Hematopoietic multipotent progenitor cell treated with erythropoietin and hydrocortisone succinate and interleukin-3 and kit ligand, for 4 days (in vitro differentiated cells): ENCODE results near the gene GABARAP.

Source experiments
- DNase-seq: peaks from one replicate; pipeline ENCODE4 v3.0.0-alpha.2; 2015

Gene GABARAP

GRCh38 chr17:7239091-7240027 lies 2.9 kb downstream of the GABARAP start, which contains the start of gene PHF23:
Gene PHF23 (minus strand): TSS chr17:7239457. CDS start chr17:7239279, 178 bp downstream.
- peak; percentile 100 for DNase-seq

DNA sequence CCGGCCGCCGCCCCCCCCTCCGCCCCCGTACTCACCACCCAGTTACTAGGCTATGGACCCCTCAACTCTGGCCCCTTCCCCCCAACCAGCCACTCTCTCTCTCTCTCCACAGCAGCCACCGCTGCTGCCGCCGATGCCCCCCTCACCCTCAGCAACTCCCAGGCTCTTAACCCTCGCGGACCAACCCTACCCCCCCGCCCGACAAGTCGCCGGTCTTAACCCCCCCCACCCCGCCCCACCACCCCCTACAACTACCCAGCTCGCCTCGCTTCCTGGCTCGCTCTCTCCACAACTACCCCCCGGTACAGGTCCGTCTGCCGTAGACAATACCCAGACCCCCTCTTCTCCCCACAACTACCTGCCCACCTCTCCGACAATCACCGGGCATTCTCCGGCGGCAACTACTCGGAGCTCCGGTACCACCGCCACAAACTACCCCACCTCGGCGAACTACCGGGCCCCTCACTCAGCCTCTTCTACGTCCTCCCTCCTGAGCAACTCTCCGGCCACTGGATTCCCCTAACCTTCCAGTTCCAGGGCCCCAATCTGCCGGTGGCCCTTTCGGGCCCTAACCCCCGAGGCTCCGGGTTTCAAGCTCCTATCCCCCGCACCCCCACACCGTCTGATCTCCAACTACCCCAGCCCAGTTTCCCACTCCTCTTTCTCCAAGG lies 3.7 kb downstream of the GABARAP start:
- DNase-seq: peak; percentile 77

- DNase-seq: peak; percentile 93
Measured at GRCh38 chr17:7237761-7238419, 4.4 kb downstream of the GABARAP start.

DNA sequence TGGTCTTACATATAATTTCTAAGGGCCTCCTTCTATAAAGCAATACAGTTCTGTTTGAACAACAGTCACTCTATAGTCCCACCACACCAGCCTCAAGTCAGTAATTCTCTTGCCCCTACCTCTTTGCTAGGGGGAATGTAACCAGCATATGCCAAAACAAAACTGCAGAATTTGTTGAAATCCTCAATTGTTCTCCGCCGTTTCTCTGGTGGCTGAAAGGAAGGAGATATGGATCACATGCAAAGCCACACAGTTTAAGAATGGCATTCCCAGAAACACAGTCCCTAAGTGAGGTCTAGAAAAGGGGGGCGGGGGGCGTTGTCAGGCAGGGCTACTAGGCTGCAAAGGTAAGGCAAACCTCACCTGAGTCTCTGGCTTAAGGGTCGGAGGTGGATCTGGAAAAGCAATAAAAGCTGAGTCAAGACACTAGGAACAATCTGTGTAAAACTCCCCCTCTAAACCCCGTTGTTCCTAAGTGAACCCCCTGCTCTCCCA lies 4.9 kb downstream of the GABARAP start:
- DNase-seq: no peak

- no peak for DNase-seq
Measured at GRCh38 chr17:7236808-7237207, 5.4 kb downstream of the GABARAP start.

GRCh38 chr17:7235693-7236665 lies 6.3 kb downstream of the GABARAP start:
- no peak for DNase-seq

GRCh38 chr17:7234083-7234951 lies 7.9 kb downstream of the GABARAP start, which contains the start of gene DVL2:
Gene DVL2 (minus strand): TSS chr17:7234517. CDS start chr17:7234262, 255 bp downstream.
- DNase-seq: peak; percentile 99

DNA sequence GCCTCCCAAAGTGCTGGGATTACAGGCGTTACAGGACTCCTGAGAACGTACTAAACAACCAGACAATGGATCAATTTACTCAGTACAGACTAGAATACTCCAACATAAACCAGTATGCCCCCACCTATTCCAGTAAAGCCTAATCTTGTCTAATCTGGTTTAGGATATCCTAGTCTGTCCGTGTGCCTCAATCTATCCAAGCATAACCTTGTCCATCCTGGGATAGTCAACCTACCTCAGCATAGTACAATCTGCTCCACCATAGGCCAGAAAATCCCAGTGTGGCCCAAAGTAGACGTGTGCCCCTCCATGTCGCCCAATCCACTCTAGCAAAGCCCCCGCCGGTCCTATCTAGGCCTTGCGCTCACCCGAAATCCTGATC lies 8.6 kb downstream of the GABARAP start:
- no peak for DNase-seq

DNA sequence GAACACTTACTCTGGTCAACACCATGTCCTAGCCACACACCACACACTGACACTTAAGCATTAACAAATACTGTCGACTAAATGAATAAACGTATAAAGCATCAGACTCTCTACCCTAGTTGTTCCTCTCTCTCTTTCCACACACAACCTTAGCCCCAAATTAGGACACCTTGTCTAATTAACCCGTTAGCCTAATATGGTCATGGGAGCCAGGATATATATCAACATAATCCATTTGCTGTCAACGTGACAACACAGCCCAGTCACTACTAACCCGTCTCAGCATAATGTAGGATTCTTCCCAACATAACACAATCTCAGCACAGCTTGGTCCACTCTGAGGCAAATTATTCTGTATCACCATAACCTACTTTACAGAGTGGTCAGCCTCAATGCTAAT lies 10.1 kb downstream of the GABARAP start:
- no peak for DNase-seq

- DNase-seq: no peak
Measured at GRCh38 chr17:7229504-7229903, 12.7 kb downstream of the GABARAP start.

GRCh38 chr17:7228920-7229319 lies 13.3 kb downstream of the GABARAP start:
- no peak for DNase-seq

DNA sequence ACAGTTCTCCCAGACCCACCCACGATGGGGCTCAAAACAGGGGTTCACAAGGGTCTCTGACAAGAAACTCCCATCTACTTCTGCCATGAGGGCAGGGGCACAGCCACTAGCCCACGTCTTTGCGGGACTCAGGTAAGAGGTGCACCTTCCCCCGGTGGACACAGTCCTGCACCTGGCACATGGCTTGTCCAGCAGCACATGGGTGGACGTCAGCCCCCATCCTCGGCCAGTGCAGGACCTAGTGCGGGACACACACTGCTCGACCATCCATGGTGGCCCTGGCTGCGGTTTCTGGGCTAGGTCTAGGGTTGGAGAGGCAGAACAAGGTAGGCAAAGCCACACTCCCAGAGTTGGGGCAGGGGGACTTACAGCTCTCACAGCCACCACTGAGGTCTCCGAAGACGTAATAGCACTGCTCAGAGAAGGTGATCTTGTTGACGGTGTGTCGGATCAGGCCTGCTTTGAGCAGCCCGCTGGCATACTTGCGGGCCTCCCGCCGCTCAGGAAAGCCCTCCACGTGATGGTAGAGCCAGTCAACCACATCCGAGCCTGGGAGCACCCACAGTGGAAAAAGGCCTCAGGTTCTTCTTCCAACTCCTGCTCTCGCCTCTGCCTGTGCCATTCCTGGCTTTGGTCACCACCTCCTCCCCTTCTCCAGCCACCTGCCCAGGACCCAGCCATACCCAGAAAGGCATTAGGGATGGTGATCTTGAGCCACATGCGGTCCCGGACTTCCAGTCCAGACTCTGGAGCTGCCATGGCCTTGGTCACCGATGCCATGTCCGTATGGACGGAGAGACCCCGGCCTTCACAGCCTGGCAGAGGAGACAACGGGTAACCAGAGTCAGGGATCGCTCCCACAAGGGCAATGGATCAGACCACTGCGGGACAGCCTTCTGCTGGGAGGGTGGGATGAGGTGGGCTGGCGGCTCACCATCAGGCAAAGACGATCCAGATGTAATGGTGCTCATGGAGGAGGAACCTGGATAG lies 15.2 kb downstream of the GABARAP start:
- DNase-seq: no peak

DNA sequence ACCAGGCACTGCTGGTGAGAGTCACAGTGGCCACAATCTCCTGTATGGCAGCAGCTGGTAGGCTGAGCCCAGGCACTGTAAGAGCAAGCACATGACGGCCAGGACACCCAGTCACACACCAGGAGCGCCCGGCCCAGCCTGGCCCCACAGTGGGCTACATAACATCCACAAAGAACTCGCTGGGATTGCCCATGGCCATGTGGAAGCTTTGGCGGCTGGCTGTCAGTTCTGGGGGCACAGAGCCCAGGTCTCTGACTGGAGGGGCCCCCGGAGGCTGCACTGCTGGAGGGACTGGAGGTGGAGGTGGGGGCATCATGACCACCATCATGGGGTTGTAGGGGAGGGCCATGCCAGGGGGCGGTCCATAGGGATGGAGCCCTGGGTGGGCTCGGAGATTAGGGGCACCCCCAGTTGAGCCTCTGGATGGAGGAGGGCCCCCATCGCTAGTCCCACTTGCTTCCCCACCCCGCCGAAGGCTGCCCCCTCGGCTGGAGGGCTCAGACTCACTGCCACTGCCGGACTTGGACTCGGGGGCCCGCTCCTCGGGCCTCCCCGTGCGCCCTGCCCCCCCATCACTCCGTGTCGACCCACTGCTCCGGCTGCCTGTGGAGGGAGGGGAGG lies 16.4 kb downstream of the GABARAP start:
- DNase-seq: no peak

DNA sequence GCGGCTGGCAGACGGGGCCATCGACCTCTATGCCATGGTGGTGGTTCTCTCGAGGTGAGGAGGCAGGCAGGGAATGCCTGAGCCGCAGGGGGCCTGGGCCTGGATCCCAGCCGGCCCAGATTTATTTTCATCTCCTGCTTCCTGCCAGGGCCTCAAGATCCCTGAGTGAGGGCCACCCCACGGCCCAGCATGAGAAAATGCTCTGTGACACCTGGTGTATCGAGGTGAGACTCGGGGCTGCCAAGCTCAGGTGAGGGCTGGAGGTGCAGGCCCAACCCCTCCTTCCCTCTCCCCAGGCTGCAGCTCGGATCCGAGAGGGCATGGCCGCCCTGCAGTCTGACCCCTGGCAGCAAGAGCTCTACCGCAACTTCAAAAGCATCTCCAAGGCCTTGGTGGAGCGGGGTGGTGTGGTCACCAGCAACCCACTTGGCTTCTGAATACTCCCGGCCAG lies 17.6 kb downstream of the GABARAP start:
- no peak for DNase-seq

DNA sequence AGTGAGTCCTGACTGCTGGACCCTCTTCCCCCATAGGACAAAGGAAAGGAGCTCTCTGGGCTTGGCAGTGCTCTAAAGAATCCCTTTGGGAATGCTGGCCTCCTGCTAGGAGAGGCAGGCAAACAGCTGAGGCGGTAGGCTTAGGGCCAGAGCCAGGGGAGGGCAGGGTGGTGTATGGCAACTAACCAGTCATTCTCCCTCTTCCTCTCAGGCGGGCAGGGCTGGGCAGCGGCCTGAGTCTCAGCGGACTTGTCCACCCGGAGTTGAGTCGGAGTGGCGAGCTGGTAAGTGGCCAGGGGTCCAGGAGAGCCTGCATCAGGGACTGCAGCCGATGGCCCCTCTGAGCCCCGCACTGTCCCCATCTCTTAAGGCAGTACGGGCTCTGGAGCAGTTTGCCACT lies 18.1 kb downstream of the GABARAP start:
- DNase-seq: no peak

DNA sequence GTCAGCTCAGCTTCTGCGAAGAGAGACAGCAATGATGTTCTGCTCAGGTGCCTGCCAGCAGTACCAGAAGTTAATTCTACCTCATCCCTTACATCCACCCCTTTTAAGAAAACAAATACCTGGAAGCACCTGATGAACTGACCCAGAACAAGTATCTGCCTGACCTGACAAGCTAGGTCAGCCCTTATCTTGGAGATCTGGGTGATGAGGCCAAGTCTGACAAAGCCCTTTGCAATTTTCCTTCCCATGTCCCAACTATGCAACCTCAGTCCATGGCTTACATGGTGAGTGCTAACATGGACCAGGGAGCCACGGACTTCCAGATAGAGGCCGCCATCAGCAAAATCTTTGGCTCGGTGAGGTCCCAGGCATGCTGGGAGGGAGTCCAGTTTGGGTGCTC lies 18.9 kb downstream of the GABARAP start:
- DNase-seq: no peak

- no peak for DNase-seq
Measured at GRCh38 chr17:7222972-7223292, 19.3 kb downstream of the GABARAP start.

- DNase-seq: no peak
Measured at GRCh38 chr17:7222093-7222971, 19.9 kb downstream of the GABARAP start.
